Esophagus (tissue), 2 donors: ENCODE data around the gene SLC8A3. TPM values are rescaled to one million over a fixed set of nuclear protein-coding genes. Genes with fewer than 3 reads are reported as not detected.
"Not testable (repeated sequence)": the region's sequence is repeated elsewhere in the genome, so short reads cannot be mapped to it uniquely, and the experiment has no call there.

Source experiments
- H3K27ac ChIP-seq, 2 donors: one replicate each; pipeline ENCODE4 v1.5.1; 2013; ENCODE audit warnings: low read depth in 2 of 2, mild to moderate bottlenecking in 2 of 2, inconsistent platforms in 1 of 2, low read length in 1 of 2, moderate library complexity in 1 of 2
- H3K27me3 ChIP-seq, 2 donors: one replicate each; pipeline ENCODE4 v1.6.1; 2013; ENCODE audit warnings: low read length in 2 of 2, control low read depth in 1 of 2, mild to moderate bottlenecking in 1 of 2; ENCODE audit not compliant: insufficient read depth in 2 of 2, control insufficient read depth in 1 of 2
- H3K36me3 ChIP-seq, 2 donors: one replicate each; pipeline ENCODE4 v1.6.1; 2013; ENCODE audit warnings: low read length in 1 of 2; ENCODE audit not compliant: control insufficient read depth in 2 of 2, insufficient read depth in 2 of 2
- H3K4me1 ChIP-seq, 2 donors: one replicate each; pipeline ENCODE4 v1.6.1; 2013; ENCODE audit warnings: low read length in 1 of 2; ENCODE audit not compliant: control insufficient read depth in 2 of 2, insufficient read depth in 2 of 2
- H3K4me3 ChIP-seq, 2 donors: one replicate each; pipeline ENCODE4 v1.5.1; 2013; ENCODE audit warnings: low read length in 2 of 2, mild to moderate bottlenecking in 2 of 2, low read depth in 1 of 2, moderate library complexity in 1 of 2
- H3K9me3 ChIP-seq, 2 donors: one replicate each; pipeline ENCODE4 v1.6.1; 2013; ENCODE audit warnings: mild to moderate bottlenecking in 2 of 2, low read depth in 1 of 2, low read length in 1 of 2, moderate library complexity in 1 of 2; ENCODE audit not compliant: control insufficient read depth in 2 of 2, insufficient read depth in 1 of 2
- WGBS, 2 donors: extraction: QIAGEN DNeasy Blood & Tissue Kit; methylation state at CpG; one replicate each; pipeline ENCODE4 v1.1.7; 2013; 5-methylcytosine and 5-hydroxymethylcytosine counted together
- polyA plus RNA-seq, 2 donors: library from polyadenylated mRNA; stranded (reverse); fragments of 200-250 nt; gene quantifications; one replicate each; pipeline ENCODE4 v1.2.3, GENCODE V29; 2013
- donor health status: healthy with polysubstance abuse.
- donor health status: Bipolar disorder and iron deficiency.

Gene SLC8A3
- polyA plus RNA-seq: under 1 TPM in 1 of 2 donors, not detected in 1; 0.04 TPM

GRCh38 chr14:70188659-70189455, at the start of gene SLC8A3:
TSS of gene SLC8A3 (minus strand) at chr14:70188951. CDS start at chr14:70168422, 20,529 bp downstream.
- Histone ChIP-seq H3K9me3 (peaks cover 0 to 2% of the 10 kb centered on the region in 2 donors), H3K4me1 (peaks cover 3 to 10% of the 10 kb centered on the region in 2 donors), H3K36me3 (no peaks in the 10 kb centered on the region), H3K27ac (no peak within 1 kb of the TSS), H3K27me3 (peaks cover 0 to 3% of the 10 kb centered on the region in 2 donors), H3K4me3 (peak within 1 kb of the TSS; percentile 36 to 46)
- 1 to 2% methylated on average over 82 to 83 of the region's 83 CpGs for WGBS, 2 donors

- H3K4me1 ChIP-seq: no peaks in the 10 kb centered on the region
- no peaks in the 10 kb centered on the region for H3K36me3 ChIP-seq
- peaks cover 0 to 2% of the 10 kb centered on the region in 2 donors for H3K9me3 ChIP-seq
- no peak overlapping the region for H3K27ac ChIP-seq
- 75 to 79% methylated on average over 3 of the region's 3 CpGs for WGBS, 2 donors
- H3K27me3 ChIP-seq: no peaks in the 10 kb centered on the region
- no peak overlapping the region for H3K4me3 ChIP-seq
These were observed 49.0 kb upstream of the SLC8A3 start for GRCh38 chr14:70237710-70238109.

- Histone ChIP-seq H3K9me3 (no peaks in the 10 kb centered on the region), H3K4me3 (no peak overlapping the region), H3K36me3 (no peaks in the 10 kb centered on the region), H3K4me1 (no peaks in the 10 kb centered on the region), H3K27ac (no peak overlapping the region), H3K27me3 (no peaks in the 10 kb centered on the region)
- WGBS, 2 donors: 88 to 91% methylated on average over 57 to 61 of the region's 61 CpGs
These were observed 45.6 kb upstream of the SLC8A3 start for GRCh38 chr14:70234066-70234950.

GRCh38 chr14:70231756-70232544, 43.2 kb upstream of the SLC8A3 start:
- 83 to 85% methylated on average over 14 of the region's 14 CpGs for WGBS, 2 donors
- H3K4me1 ChIP-seq, H3K9me3 ChIP-seq, H3K27ac ChIP-seq, H3K36me3 ChIP-seq, H3K4me3 ChIP-seq, H3K27me3 ChIP-seq: not testable (repeated sequence)

- H3K9me3 ChIP-seq, H3K4me3 ChIP-seq, H3K27me3 ChIP-seq, H3K27ac ChIP-seq, H3K36me3 ChIP-seq, H3K4me1 ChIP-seq: not testable (repeated sequence)
- WGBS, 2 donors: 77 to 78% methylated on average over 8 to 9 of the region's 9 CpGs
These were observed 41.3 kb upstream of the SLC8A3 start for GRCh38 chr14:70229877-70230640.

- Histone ChIP-seq H3K36me3 (no peaks in the 10 kb centered on the region), H3K4me3 (no peak overlapping the region), H3K9me3 (no peaks in the 10 kb centered on the region), H3K27me3 (no peaks in the 10 kb centered on the region), H3K27ac (no peak overlapping the region), H3K4me1 (no peaks in the 10 kb centered on the region)
- 40 to 44% methylated on average over 3 of the region's 3 CpGs for WGBS, 2 donors
These were observed 25.1 kb upstream of the SLC8A3 start for GRCh38 chr14:70213721-70214282.

- Histone ChIP-seq H3K9me3 (no peaks in the 10 kb centered on the region), H3K4me1 (no peaks in the 10 kb centered on the region), H3K36me3 (no peaks in the 10 kb centered on the region), H3K4me3 (no peak overlapping the region), H3K27me3 (no peaks in the 10 kb centered on the region), H3K27ac (no peak overlapping the region)
- 46 to 48% methylated on average over 1 of the region's 1 CpG for WGBS, 2 donors
These were observed 24.0 kb upstream of the SLC8A3 start for GRCh38 chr14:70212752-70213151.

- Histone ChIP-seq H3K4me3 (no peak overlapping the region), H3K36me3 (no peaks in the 10 kb centered on the region), H3K27me3 (no peaks in the 10 kb centered on the region), H3K9me3 (no peaks in the 10 kb centered on the region), H3K4me1 (no peaks in the 10 kb centered on the region), H3K27ac (no peak overlapping the region)
These were observed 19.6 kb upstream of the SLC8A3 start for GRCh38 chr14:70208380-70208779.
